Activated CD4-positive, alpha-beta T cell treated with anti-CD3 and anti-CD28 coated beads for 48 hours (primary cell): ENCODE measurements around the gene ARHGAP36.

Source experiments
- DNase-seq: peaks from one replicate; pipeline ENCODE4 v3.0.0-alpha.2; 2020

Gene ARHGAP36

DNA sequence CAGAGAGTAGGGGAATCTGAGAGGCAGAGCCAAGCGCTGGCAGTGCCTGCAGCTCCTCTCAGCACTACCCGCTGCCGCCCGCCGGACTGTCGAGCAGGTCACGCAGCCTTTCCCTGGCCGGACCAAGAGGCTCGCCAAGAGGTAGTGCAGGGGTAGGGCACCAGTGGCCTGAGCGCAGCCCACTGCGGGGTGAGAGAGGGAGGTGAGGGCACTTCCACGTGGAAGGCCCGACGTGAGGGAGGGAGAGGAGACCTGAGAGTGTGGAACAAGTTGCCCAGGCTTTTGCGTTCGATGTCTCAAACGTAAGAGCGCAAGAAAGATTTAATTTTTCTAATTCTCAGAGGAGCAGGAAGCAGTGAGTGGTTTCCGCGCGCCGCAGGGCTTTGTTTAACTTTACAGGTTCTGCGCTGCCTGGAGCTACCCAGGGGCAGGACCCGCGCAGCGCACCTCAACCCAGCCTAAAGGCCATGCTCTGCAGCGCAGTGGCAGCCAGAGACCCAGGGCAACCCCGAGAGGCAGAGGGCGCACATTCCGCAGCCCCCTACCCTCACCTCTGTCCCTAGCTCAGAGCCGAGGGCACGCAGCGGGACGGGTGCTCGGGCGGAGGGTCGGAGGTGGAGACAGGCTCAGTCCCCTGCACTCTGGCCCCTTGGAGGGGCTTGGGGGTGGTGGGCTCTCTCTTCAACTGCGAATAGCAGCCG, 14.9 kb downstream of the ARHGAP36 start:
- DNase-seq, result no peak

DNA sequence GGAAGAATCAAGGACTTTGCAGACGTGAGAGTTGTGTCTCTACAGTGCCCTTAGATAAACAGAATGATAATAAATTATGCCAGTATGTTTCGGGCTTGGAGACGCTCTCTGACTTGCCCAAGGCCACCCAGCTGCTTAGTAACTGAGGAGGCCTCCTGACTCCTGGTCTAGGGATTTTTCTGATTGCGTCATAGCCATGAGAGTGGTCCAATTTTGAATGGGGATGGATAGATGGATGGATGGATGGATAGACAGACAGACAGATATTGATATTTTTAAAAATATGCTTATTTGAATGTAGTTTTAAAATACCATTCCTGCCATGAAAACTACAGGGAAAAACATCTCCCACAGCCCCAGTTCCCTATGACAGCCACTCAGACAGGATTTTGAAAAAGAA, 15.5 kb downstream of the ARHGAP36 start:
- no peak for DNase-seq

DNA sequence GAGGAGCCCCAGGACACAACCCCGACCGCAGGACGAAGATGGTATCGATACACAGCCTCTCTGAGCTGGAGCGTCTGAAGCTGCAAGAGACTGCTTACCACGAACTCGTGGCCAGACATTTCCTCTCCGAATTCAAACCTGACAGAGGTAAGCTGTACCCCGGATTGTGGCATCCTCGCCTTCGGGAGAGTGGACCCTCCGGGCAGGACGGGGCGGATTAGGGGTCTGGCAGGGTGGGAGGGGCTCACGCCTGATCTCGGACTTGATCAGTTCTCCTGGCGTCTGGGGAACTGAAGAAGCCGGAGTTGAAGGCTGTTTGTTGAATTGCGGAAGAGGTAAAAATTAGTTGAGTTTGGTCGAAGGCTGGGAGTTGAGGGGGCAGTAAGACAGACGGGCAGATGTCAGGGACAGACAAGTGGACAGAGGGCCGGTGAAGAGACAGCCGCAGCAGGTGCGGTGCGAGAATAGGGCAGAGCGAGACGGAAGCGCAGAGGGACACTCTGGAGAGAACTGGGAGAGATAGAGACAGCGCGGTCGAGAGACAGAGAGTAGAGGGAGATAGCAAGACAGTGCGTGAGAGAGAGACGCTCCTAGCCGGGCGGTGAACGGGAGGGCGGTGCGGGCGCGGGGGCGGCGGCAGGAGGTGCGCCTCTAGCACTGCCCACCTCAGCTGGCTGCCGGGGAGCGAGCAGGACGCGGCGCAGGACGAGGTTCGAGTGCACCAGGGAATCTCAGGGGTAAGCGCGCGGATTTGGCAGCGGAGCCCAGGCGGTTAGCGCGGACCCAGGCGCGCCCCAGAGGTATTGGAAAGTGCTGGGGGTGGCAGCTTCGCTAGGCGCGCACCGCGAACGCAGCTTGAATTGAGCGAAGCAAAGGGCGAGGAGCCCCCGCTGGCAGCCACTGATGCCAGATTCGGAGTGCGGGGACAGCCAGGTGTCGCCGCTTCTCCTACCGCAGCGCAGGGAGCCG, 23.9 kb downstream of the ARHGAP36 start:
- DNase-seq, result no peak

DNA sequence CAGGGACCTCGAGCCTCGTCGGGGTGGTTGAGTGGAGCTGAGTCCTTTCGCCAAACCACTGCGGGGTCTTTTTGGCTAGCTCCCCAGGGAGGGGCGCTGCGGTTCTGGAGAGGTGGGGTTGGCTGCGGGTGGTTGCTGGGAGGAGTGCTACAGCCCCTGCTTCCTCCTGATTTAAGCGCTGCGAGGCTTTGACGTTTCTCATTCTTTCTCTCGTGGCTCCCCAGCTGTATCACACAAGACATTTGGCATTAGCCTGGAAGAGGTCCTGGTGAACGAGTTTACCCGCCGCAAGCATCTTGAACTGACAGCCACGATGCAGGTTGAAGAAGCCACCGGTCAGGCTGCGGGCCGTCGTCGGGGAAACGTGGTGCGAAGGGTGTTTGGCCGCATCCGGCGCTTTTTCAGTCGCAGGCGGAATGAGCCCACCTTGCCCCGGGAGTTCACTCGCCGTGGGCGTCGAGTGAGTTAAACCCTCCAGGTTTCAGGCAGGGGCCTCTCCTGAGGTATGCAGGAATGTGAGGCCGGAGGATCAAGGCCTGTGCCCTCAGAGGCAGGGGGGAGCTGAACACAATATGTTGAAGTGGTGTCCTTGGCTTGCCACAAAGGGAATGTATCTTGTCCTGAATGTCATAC, 25.5 kb downstream of the ARHGAP36 start:
- DNase-seq, result no peak

DNA sequence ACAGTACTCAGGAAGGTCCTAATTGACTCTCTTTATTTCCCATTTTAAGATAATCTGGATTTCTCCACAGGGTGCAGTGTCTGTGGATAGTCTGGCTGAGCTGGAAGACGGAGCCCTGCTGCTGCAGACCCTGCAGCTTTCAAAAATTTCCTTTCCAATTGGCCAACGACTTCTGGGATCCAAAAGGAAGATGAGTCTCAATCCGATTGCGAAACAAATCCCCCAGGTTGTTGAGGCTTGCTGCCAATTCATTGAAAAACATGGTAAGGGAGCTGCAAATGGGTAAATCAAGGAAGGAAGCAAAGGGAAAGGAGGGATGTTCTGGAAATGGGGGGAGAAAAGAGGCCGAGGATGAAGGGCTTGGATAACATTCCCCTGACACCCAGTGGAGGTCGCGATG, 26.0 kb downstream of the ARHGAP36 start:
- DNase-seq, result no peak

DNA sequence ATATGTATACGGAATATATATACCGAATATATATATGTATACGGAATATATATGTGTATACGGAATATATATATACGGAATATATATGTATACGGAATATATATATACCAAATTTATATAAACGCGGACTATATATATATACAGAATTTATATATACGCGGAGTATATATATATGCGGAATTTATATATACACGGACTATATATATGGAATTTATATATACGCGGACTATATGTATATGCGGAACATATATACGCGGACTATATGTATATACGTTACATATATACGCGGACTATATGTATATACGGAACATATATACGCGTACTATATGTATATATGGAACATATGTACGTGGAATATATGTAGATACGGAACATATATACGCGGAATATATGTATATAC, 78.6 kb downstream of the ARHGAP36 start:
- DNase-seq, result no peak

DNA sequence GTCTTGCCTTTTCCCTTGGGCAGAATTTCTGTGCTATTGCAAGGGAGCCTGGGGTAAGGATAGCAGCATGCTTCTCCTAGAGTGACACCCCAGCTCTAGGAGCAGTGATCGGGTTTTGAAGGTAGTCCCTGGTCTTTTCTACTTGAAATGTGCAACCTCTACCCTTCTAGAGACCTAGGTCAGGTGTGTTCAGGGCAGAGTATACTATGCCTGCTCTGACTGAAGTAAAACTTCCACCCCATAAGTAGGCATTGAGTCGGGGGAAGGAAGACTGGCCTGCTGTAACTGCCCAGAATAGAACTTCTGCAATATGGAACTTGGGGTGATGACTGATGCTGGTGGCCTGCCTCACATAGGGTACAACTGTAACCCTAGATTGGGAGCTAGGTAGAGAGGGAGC, 80.9 kb downstream of the ARHGAP36 start:
- no peak for DNase-seq
